H9 (cell line): ENCODE results near the gene CCNF. TPM values are rescaled to one million over a fixed set of nuclear protein-coding genes. Genes with fewer than 3 reads are reported as not detected.

Source experiments
- DNase-seq: peaks from one replicate; pipeline ENCODE4 v3.0.0-alpha.2; 2017
- H2AFZ ChIP-seq: one replicate; pipeline ENCODE4 v1.6.1; 2013; ENCODE audit warnings: mild to moderate bottlenecking, low read length, control low read depth, moderate library complexity
- H2AK5ac ChIP-seq: 2 replicates; pipeline ENCODE4 v1.6.1; 2013; ENCODE audit warnings: low read length, control low read depth, mixed read lengths; ENCODE audit not compliant: insufficient read length
- H2BK120ac ChIP-seq: one replicate; pipeline ENCODE4 v1.6.1; 2013; ENCODE audit warnings: low read depth, mild to moderate bottlenecking, low read length, control low read depth, inconsistent platforms; ENCODE audit not compliant: poor library complexity, severe bottlenecking
- H2BK12ac ChIP-seq: 2 replicates; pipeline ENCODE4 v1.6.1; 2013; ENCODE audit warnings: low read length, control low read depth, mixed read lengths, low read depth; ENCODE audit not compliant: insufficient read length
- H2BK15ac ChIP-seq: 2 replicates; pipeline ENCODE4 v1.6.1; 2013; ENCODE audit warnings: low read depth, low read length, control low read depth
- H2BK20ac ChIP-seq: one replicate; pipeline ENCODE4 v1.6.1; 2013; ENCODE audit warnings: low read depth, mild to moderate bottlenecking, low read length, control low read depth, inconsistent platforms; ENCODE audit not compliant: poor library complexity, severe bottlenecking
- H2BK5ac ChIP-seq: 2 replicates; pipeline ENCODE4 v1.6.1; 2013; ENCODE audit warnings: low read length, control low read depth, mixed read lengths; ENCODE audit not compliant: insufficient read length
- H3K14ac ChIP-seq: 2 replicates; pipeline ENCODE4 v1.6.1; 2013; ENCODE audit warnings: low read length, control low read depth; ENCODE audit not compliant: insufficient read depth
- H3K18ac ChIP-seq: 2 replicates; pipeline ENCODE4 v1.6.1; 2013; ENCODE audit warnings: low read depth, mild to moderate bottlenecking, mixed read lengths, low read length, control low read depth; ENCODE audit not compliant: insufficient read length
- H3K23ac ChIP-seq: 2 replicates; pipeline ENCODE4 v1.6.1; 2013; ENCODE audit warnings: low read length, control low read depth, mixed read lengths, low read depth; ENCODE audit not compliant: insufficient read length
- H3K23me2 ChIP-seq: 2 replicates; pipeline ENCODE4 v1.6.1; 2013; ENCODE audit warnings: low read depth, mild to moderate bottlenecking, mixed read lengths, low read length, control low read depth; ENCODE audit not compliant: insufficient read length, poor library complexity, severe bottlenecking
- H3K27ac ChIP-seq: 2 replicates; pipeline ENCODE4 v1.5.1; 2013; ENCODE audit warnings: low read length, control low read depth, mixed read lengths, low read depth; ENCODE audit not compliant: insufficient read length
- H3K27me3 ChIP-seq: 2 replicates; pipeline ENCODE4 v1.6.1; 2013; ENCODE audit warnings: low read length, control low read depth, inconsistent platforms; ENCODE audit not compliant: insufficient read depth
- H3K4ac ChIP-seq: 2 replicates; pipeline ENCODE4 v1.6.1; 2013; ENCODE audit warnings: low read depth, mild to moderate bottlenecking, control low read depth, inconsistent platforms, low read length, moderate library complexity
- H3K4me1 ChIP-seq: 2 replicates; pipeline ENCODE4 v1.6.1; 2013; ENCODE audit warnings: low read length, control low read depth, inconsistent platforms; ENCODE audit not compliant: insufficient read depth
- H3K4me2 ChIP-seq: 2 replicates; pipeline ENCODE4 v1.6.1; 2013; ENCODE audit warnings: low read length, control low read depth, mixed read lengths; ENCODE audit not compliant: insufficient read length, insufficient read depth
- H3K56ac ChIP-seq: 2 replicates; pipeline ENCODE4 v1.6.1; 2013; ENCODE audit warnings: low read depth, mild to moderate bottlenecking, mixed read lengths, low read length, control low read depth; ENCODE audit not compliant: insufficient read length
- H3K79me1 ChIP-seq: 2 replicates; pipeline ENCODE4 v1.6.1; 2013; ENCODE audit warnings: low read depth, mild to moderate bottlenecking, moderate library complexity, low read length, control low read depth, inconsistent platforms; ENCODE audit not compliant: insufficient read depth, poor library complexity, severe bottlenecking
- H3K79me2 ChIP-seq: 2 replicates; pipeline ENCODE4 v1.6.1; 2013; ENCODE audit warnings: low read length, control low read depth, inconsistent platforms; ENCODE audit not compliant: insufficient read depth
- H3K9ac ChIP-seq: 2 replicates; pipeline ENCODE4 v1.6.1; 2013; ENCODE audit warnings: low read length, control low read depth, mixed read lengths; ENCODE audit not compliant: insufficient read length; ENCODE audit errors: extremely low read depth
- H3K9me3 ChIP-seq: one replicate; pipeline ENCODE4 v1.6.1; 2013; ENCODE audit warnings: low read depth, low read length, inconsistent platforms; ENCODE audit not compliant: control insufficient read depth
- H3T11ph ChIP-seq: one replicate; pipeline ENCODE4 v1.6.1; 2013; ENCODE audit warnings: mild to moderate bottlenecking, low read length, control low read depth, inconsistent platforms
- H4K20me1 ChIP-seq: one replicate; pipeline ENCODE4 v1.6.1; 2013; ENCODE audit not compliant: control insufficient read depth, insufficient read length, insufficient read depth
- H4K5ac ChIP-seq: 2 replicates; pipeline ENCODE4 v1.6.1; 2013; ENCODE audit warnings: low read depth, mild to moderate bottlenecking, mixed read lengths, low read length, control low read depth; ENCODE audit not compliant: insufficient read length
- H4K8ac ChIP-seq: replicated peaks from 2 replicates; pipeline ENCODE4 v1.6.1; 2013; ENCODE audit warnings: low read length, control low read depth, mixed read lengths, low read depth; ENCODE audit not compliant: insufficient read length
- H4K91ac ChIP-seq: 2 replicates; pipeline ENCODE4 v1.6.1; 2013; ENCODE audit warnings: low read depth, mild to moderate bottlenecking, moderate library complexity, mixed read lengths, low read length, control low read depth; ENCODE audit not compliant: insufficient read length
- H3K27ac Mint-ChIP-seq, 3 experiments: 2 replicates in 2 of 3; 3 replicates in 1 of 3; pipeline ENCODE4 v1.8.0; 2020 to 2021; ENCODE audit warnings: mixed read lengths in 3 of 3, mild to moderate bottlenecking in 1 of 3, moderate library complexity in 1 of 3
- H3K27me3 Mint-ChIP-seq: 2 replicates; pipeline ENCODE4 v1.8.0; 2021; ENCODE audit warnings: low read depth, mild to moderate bottlenecking, moderate library complexity, mixed read lengths
- H3K36me3 Mint-ChIP-seq, 3 experiments: 2 replicates in 2 of 3; 3 replicates in 1 of 3; pipeline ENCODE4 v1.8.0; 2020 to 2021; ENCODE audit warnings: low read depth in 3 of 3, mixed read lengths in 3 of 3; ENCODE audit not compliant: insufficient read depth in 1 of 3
- H3K4me1 Mint-ChIP-seq, 2 experiments: 2 replicates each; pipeline ENCODE4 v1.8.0; 2020; ENCODE audit warnings: mixed read lengths in 2 of 2
- H3K4me3 Mint-ChIP-seq, 2 experiments: 2 replicates in 1 of 2; 3 replicates in 1 of 2; pipeline ENCODE4 v1.8.0; 2020 to 2021; ENCODE audit warnings: mild to moderate bottlenecking in 2 of 2, mixed read lengths in 2 of 2, moderate library complexity in 1 of 2
- H3K9me3 Mint-ChIP-seq, 2 experiments: 2 replicates in 1 of 2; 3 replicates in 1 of 2; pipeline ENCODE4 v1.8.0; 2020; ENCODE audit warnings: mild to moderate bottlenecking in 2 of 2, mixed read lengths in 2 of 2, moderate library complexity in 1 of 2
- CTCF ChIP-seq: fragments of 200-600 bp; sonication (generic); conservative IDR thresholded peaks from 3 replicates; pipeline ENCODE4 v1.8.0; 2021; ENCODE audit warnings: antibody characterized with exemption, mild to moderate bottlenecking
- WGBS: extraction: QIAGEN DNeasy Blood & Tissue Kit; methylation state at CpG from one replicate; pipeline ENCODE4 v1.1.7; 2013; ENCODE audit warnings: missing lambda C conversion rate, low lambda C conversion rate, mixed read lengths; ENCODE audit not compliant: insufficient read length; ENCODE audit errors: extremely low coverage; 5-methylcytosine and 5-hydroxymethylcytosine counted together
- total RNA-seq: library from RNA; stranded (reverse); gene quantifications from 2 replicates; pipeline ENCODE4 v1.2.1, GENCODE V29; 2021

CCNF gene
- total RNA-seq, 1 experiment from 2014 or later: 61.6 TPM

GRCh38 chr16:2500918-2501750, 71.9 kb downstream of the CCNF start:
- Histone ChIP-seq H3K9ac (no peak overlapping the region), H3T11ph (no peak overlapping the region), H3K4me1 (no peaks in the 10 kb centered on the region), H2AFZ (no peak overlapping the region), H3K23ac (no peak overlapping the region), H2BK12ac (no peak overlapping the region), H4K5ac (no peak overlapping the region), H3K56ac (no peak overlapping the region), H3K27ac (no peak overlapping the region), H4K20me1 (no peaks in the 10 kb centered on the region), H3K79me1 (no peaks in the 10 kb centered on the region), H2AK5ac (no peak overlapping the region), H3K9me3 (no peaks in the 10 kb centered on the region), H3K23me2 (peaks cover 3% of the 10 kb centered on the region), H4K91ac (no peak overlapping the region), H3K18ac (no peak overlapping the region), H3K4me2 (peak overlapping the region; percentile 25), H2BK15ac (no peak overlapping the region), H2BK5ac (no peak overlapping the region), H3K14ac (0 out of 2 replicates have a peak overlapping the region, but pooled peaks have one; percentile 11), H3K4ac (no peak overlapping the region), H4K8ac (no peak overlapping the region), H3K27me3 (no peaks in the 10 kb centered on the region), H2BK20ac (no peak overlapping the region), H2BK120ac (no peak overlapping the region), H3K79me2 (no peaks in the 10 kb centered on the region)
- H3K36me3 Mint-ChIP-seq: peaks cover 0 to 12% (median 4%) of the 10 kb centered on the region in 3 experiments; a peak in 4 of 7 replicates
- peak; percentile 99; the same call in 2 of the 3 replicates for TF ChIP-seq CTCF
- H3K4me3 Mint-ChIP-seq: peak overlapping the region; percentile 45 to 68; a peak in 4 of 5 replicates
- H3K27me3 Mint-ChIP-seq: no peaks in the 10 kb centered on the region
- H3K27ac Mint-ChIP-seq: no peak overlapping the region
- WGBS: no CpG with 5 or more reads among the region's 23 CpGs
- H3K9me3 Mint-ChIP-seq: no peaks in the 10 kb centered on the region
- peaks cover 3 to 5% of the 10 kb centered on the region in 2 experiments for H3K4me1 Mint-ChIP-seq
- peak; percentile 94 for DNase-seq
